Kidney (tissue), 14 donors: ENCODE results near the gene LIPC. TPM values are rescaled to one million over a fixed set of nuclear protein-coding genes. Genes with fewer than 3 reads are reported as not detected.

Source experiments
- DNase-seq, 5 donors: peaks; one replicate each; pipeline ENCODE4 v3.0.0-alpha.2; 2013 to 2020
- FAIRE-seq: peaks from 2 replicates; lab custom pipeline; 2012; peaks lifted over from hg19 to GRCh38; lab: Jason Lieb, UNC
- H3K27ac ChIP-seq, 2 donors: one replicate each; pipeline ENCODE4 v1.7.0; 2013; ENCODE audit warnings: low read depth in 2 of 2, low read length in 2 of 2, inconsistent platforms in 1 of 2
- H3K27me3 ChIP-seq: one replicate; pipeline ENCODE4 v1.7.1; 2013; ENCODE audit warnings: low read length, inconsistent platforms; ENCODE audit not compliant: control insufficient read depth, insufficient read depth
- H3K36me3 ChIP-seq, 3 donors: one replicate each; pipeline versions ENCODE4 v1.7.0 to v1.7.1; 2013; ENCODE audit warnings: low read length in 3 of 3, control low read depth in 1 of 3, inconsistent platforms in 1 of 3; ENCODE audit not compliant: insufficient read depth in 3 of 3, control insufficient read depth in 2 of 3
- H3K4me1 ChIP-seq, 3 donors: one replicate each; pipeline versions ENCODE4 v1.7.0 to v1.7.1; 2013; ENCODE audit warnings: low read length in 3 of 3, inconsistent platforms in 1 of 3, low read depth in 1 of 3; ENCODE audit not compliant: control insufficient read depth in 2 of 3, insufficient read depth in 2 of 3
- H3K4me3 ChIP-seq, 3 donors: one replicate each; pipeline versions ENCODE4 v1.7.0 to v1.8.1; 2013; ENCODE audit warnings: low read length in 3 of 3, control low read depth in 1 of 3, inconsistent platforms in 1 of 3
- H3K9ac ChIP-seq, 3 donors: one replicate each; pipeline versions ENCODE4 v1.7.0 to v1.7.1; 2013; ENCODE audit warnings: low read length in 3 of 3, control low read depth in 1 of 3, inconsistent platforms in 1 of 3
- H3K9me3 ChIP-seq, 3 donors: one replicate each; pipeline versions ENCODE4 v1.7.0 to v1.7.1; 2013; ENCODE audit warnings: low read length in 3 of 3, control low read depth in 1 of 3, inconsistent platforms in 1 of 3; ENCODE audit not compliant: control insufficient read depth in 2 of 3, insufficient read depth in 1 of 3
- CTCF ChIP-seq: IDR thresholded peaks from 3 replicates; pipeline ENCODE4 v1.5.1; 2012; ENCODE audit warnings: mild to moderate bottlenecking, moderate library complexity, borderline replicate concordance; ENCODE audit not compliant: insufficient read depth; ENCODE audit errors: extremely low read depth
- intact Hi-C: fragments of 100-400 bp; cut with DNase I; formaldehyde crosslinking; loops from one replicate; pipeline ENCODE4 v1.11.1; 2022
- polyA plus RNA-seq: library from polyadenylated mRNA; stranded (reverse); fragments of 350-450 nt; fragmentation: Illumina TruSeq; extraction: RNeasy Lipid Tissue Mini Kit (QIAGEN cat#74804); gene quantifications from one replicate; pipeline ENCODE4 v1.2.3, GENCODE V29; 2014; ENCODE audit warnings: low read depth, low replicate concordance; ENCODE audit not compliant: insufficient read depth
- total RNA-seq: library from RNA; stranded (reverse); fragmentation: NEBNext Ultra II Directional; extraction: Animal tissue kit (Norgen Biotek cat#: 25700); gene quantifications from one replicate; pipeline ENCODE4 v1.2.1, GENCODE V29; 2021
- donor health status: control.
- donor health status: control.
- donor health status: control.
- donor health status: control.
- donor health status: control.
- donor health status: DM: yes; HTN: yes; CAD: no.
- donor health status: Normal renal cell carcinoma (clear cell type).

LIPC gene
- total and polyA plus RNA-seq, 2 donors from 2014 or later: 9.9 to 21.6 TPM

DNA sequence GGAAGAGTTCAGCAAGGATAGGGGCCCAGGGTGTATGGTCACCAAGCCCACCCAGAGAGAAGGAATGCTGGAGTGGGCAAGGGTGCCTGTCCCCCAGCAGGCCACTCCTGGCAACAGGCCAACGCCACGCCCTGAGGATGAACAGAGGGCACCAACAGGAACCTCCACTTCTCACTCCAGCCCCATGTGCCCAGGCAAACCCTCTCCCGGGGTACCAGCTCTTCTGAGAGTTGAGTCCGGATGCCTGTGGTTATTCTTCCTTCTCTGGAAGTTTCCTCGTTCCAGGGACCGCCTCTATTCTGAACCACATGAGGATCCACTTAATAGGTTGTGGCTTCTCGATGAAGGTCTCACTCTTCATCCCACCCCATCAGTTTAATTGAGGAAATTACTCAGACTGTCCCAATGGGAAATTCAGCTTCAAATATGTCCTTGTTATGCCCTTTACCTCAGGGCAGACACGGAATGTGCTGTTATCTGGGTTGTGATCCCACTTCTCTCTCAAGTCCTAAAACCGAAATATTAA, 114.3 kb downstream of the LIPC start:
- DNase-seq: peak in 1 of 5 donors; percentile 46
- Histone ChIP-seq H3K27ac (peak overlapping the region; percentile 7 to 17), H3K4me3 (no peak overlapping the region), H3K36me3 (no peaks in the 10 kb centered on the region), H3K4me1 (peaks cover 0 to 14% (median 8%) of the 10 kb centered on the region in 3 donors), H3K9ac (no peak overlapping the region), H3K27me3 (no peaks in the 10 kb centered on the region), H3K9me3 (no peaks in the 10 kb centered on the region)
- no peak for FAIRE-seq
- intact Hi-C loops: no loop called here
- TF ChIP-seq CTCF: no peak

- no peaks in the 10 kb centered on the region for H3K36me3 ChIP-seq
- FAIRE-seq (no peak), DNase-seq (peak in 2 of 5 donors; percentile 11 to 84)
- intact Hi-C loops: no loop called here
- H3K9ac ChIP-seq: no peak overlapping the region
- H3K9me3 ChIP-seq: no peaks in the 10 kb centered on the region
- peaks cover 0 to 14% (median 8%) of the 10 kb centered on the region in 3 donors for H3K4me1 ChIP-seq
- peak overlapping the region; percentile 35 to 71 for H3K27ac ChIP-seq
- H3K4me3 ChIP-seq: no peak overlapping the region
- no peaks in the 10 kb centered on the region for H3K27me3 ChIP-seq
- no peak for TF ChIP-seq CTCF
These were observed 115.1 kb downstream of the LIPC start for GRCh38 chr15:58546635-58547627.

GRCh38 chr15:58547628-58548307, 116.0 kb downstream of the LIPC start:
- no peaks in the 10 kb centered on the region for H3K36me3 ChIP-seq
- no peak overlapping the region for H3K4me3 ChIP-seq
- TF ChIP-seq CTCF: no peak
- no peaks in the 10 kb centered on the region for H3K9me3 ChIP-seq
- H3K9ac ChIP-seq: no peak overlapping the region
- DNase-seq: peak in 1 of 5 donors; percentile 19
- FAIRE-seq: no peak
- H3K4me1 ChIP-seq: peaks cover 0 to 14% (median 9%) of the 10 kb centered on the region in 3 donors
- intact Hi-C loops: no loop called here
- H3K27ac ChIP-seq: no peak overlapping the region
- no peaks in the 10 kb centered on the region for H3K27me3 ChIP-seq
